Stimulated activated CD8-positive, alpha-beta memory T cell treated with anti-CD3 and anti-CD28 coated beads, Interleukin-2, amount 100 ng/mL, for 1 hour (primary cell): ENCODE data around the gene ZNF575.

Experiments used
- DNase-seq, 2 donors: peaks; one replicate each; pipeline ENCODE4 v3.0.0-alpha.2; 2020; ENCODE audit warnings: low read depth in 2 of 2

The ZNF575 gene

DNA sequence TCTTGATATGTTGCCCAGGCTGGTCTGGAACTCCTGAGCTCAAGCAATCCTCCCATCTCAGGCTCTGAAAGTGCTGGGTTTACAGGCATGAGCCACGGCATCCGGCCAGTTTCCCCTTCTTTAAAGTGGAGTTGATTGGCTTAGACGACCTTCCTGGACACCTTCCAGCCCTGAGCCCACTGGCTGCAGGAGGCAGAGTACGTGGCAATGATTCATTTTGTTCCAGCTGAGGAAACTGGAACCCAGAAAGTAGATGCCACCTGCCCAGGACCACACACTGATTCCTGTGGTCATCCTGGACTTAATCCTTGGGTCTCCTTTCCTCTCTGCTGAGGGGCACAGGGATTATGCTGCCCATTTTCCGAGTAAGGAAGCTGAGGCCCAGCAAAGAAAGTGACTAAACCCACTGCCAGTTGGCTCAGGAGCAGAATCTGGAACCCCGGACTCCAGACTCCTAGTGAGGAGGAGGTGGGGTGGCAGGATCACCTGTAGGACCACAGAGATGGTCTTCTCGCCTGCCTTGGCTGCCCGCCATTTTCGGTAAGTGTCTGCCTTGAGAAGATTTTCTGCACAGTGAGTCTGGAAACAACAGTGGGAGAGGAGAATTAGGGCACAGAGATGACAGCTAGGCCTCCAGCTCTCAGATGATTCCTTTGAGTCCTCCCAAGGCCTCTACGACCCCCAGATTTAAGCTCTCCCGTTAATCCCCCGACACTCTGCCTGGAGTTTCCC, 41.6 kb downstream of the ZNF575 start:
- no peak for DNase-seq

DNA sequence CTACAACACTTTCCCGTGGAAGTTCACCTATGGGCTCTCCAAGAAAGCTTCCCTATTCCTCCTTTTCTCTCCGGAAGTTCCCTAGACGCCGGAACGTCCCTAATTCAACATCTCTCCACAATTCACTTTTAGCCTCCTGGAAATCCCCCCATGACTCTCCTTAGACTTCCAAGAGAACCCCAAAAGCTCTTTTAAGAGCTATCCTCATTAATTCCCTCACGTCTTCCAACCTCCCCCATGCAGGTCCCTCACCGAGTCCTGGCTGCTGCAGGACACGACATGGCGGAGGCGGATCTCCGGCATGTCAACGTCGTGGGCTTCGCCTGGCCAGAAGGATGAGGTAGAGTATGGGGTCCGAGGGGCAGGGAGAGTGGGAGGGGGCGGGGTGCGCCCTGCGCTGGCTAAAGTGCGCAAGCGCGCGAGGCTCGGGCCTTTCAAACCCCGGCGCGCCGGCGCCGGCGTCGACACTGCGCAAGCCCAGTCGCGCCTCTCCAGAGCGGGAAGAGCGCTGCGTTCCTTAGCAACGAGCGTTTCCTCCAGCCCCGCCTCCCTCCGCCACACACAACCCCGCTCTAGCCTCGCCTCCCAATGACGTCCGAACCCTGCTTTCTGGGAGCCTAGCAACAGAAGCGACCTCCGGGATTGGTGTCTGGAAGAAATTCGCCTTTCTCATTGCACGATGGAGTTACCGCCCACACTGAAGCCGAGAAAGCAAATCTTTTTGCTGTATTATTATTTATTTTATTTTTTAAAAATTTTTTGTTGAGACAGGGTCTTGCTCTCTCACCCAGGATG, 42.4 kb downstream of the ZNF575 start, which contains the start of the genes PINLYP and XRCC1:
PINLYP (plus strand) TSS at position 646 of the 795 bp plus-strand sequence. CDS start 1,391 bp downstream, outside the sequence.
XRCC1 (minus strand) TSS at position 372 of the 795 bp plus-strand sequence; CDS start at position 303, 69 bp downstream.
- peak; percentile 89 to 94 for DNase-seq

DNA sequence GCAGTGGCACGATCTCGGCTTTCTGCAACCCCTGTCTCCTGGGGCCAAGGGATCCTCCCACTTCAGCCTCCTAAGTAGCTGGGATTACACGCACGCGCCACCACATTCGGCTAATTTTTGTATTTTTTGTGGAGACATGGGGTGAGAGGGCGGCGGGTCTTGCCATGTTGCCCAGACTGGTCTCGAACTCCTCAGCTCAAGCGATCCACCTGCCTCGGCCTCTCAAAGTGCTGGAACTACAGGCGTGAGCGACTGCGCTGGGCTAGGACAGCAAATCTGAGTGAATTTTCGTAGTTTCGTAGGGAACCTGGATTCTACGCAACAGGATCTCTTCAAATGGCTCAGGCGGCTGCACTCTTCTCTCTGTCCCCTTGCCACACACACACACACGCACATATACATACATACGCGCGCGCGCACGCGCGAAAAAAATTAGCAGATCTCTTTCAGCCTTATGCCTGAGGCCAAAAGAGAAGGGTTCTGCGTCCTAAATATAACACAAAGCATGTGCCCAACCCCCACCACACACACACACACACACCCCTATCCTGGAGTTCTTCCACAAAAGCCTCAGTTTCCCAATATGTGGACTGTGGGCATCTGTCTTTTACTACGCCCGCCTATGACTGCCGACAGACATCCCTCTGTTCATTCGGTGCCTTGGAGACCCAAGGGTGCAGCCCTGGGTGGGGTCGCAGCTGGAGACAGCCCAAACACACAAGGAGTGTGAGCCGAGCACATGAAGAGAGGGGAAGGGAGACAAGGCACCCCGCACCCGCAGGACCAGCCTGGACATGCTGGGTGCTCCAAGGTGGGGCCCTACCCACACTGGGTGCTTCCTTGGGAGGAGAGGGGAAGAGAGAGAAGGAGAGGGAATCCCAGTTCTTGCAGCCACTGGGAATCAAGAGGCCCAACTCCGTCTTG, 43.2 kb downstream of the ZNF575 start:
- no peak for DNase-seq

DNA sequence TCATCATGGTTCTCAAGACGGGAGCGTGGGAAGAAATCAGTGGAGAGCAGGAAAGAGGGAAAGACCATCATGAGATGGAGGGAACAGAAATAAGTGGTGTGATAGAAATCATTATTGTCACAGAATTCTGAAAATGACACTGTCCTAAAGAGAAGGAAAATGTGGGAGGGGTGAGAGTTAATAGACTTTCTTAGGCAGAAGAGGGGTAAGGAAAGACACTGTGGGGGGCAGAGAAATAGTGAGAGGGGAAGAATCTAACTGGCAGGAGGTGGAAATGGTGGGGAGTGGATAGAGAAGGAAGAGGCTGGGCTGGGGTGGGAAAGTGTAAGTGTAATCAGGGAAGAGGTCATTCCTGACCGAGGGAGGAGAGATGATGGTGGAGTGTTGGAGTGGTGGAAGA, 45.8 kb downstream of the ZNF575 start:
- DNase-seq, result no peak

DNA sequence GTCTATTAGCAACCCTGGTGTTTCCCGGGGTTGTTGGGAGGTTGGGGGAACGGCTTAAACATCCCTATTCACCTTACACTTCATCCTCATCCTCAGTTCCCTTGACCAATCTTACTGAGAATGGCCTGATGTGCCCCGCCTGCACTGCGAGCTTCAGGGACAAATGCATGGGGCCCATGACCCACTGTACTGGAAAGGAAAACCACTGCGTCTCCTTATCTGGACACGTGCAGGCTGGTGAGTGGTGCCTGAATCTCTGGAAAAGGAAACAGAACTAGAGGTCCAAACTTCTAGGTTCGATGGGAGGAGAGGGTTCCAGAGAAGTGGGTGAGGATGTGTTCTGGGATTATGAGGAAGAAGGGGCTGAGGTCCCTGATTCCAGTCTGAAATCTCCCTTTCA, 48.5 kb downstream of the ZNF575 start:
- no peak for DNase-seq

DNA sequence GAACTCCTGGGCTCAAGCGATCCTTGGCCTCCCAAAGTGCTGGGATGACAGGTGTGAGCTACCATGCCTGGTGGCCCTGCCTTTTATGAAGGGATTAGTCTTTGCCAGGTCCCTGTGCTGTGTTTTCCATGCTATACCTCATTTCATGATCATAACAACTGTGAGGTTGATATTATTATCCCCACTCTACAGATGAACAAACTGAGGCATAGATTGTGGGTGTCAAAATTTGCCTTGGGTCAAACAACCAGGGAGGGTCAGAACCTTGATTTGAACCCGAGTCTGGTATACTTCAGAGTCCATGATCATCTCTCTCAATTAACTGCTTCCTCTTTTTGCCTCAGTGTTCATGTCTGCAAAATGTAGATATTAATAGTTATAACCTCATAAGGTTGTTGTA, 49.5 kb downstream of the ZNF575 start:
- DNase-seq, result no peak

DNA sequence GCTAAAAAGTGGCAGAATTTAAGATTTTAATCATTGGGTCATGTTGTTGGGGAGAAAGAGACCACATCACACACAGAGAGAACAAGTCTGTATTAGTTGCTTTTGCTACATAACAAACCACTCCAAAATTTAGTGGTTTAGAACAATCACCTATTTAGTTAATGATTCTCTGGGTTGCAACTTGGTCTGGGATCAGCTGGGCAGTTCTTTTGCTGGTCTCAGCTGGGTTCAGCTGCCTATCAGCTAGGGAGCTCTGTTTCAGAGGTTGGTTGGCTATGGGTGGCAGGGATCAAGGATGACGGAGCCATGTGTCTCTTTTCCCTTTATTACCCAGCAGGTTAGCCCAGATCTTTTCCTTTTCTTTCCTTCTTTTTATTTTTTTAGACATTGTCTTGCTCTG, 51.5 kb downstream of the ZNF575 start:
- no peak for DNase-seq
